Measurements from ENCODE around the gene P2RY11.
A peak's percentile ranks its signal among the peaks of the same experiment; 100 is the strongest.

Gene P2RY11

GRCh38 chr19:10109528-10109927 lies 2.0 kb upstream of the P2RY11 start:
- Histone ChIP-seq H3K27ac (no peak overlapping the region), H3K27me3 (replicated peaks) (no peaks in the 10 kb centered on the region), H3K36me3 (replicated peaks) (peaks cover 49% of the 10 kb centered on the region), H3K4me3 (ENCODE audit: low read depth, low read length) (no peak overlapping the region)
- in situ Hi-C loops (cut with HindIII; ENCODE audit: low pct_ligation_motif_present, low sequenced_read_pairs), result no loop called here
- no peak for TF ChIP-seq CTCF (IDR thresholded peaks at IDR 0.05; ENCODE audit: low read depth, low read length, missing control alignments)
- DNase-seq, result no peak

- no peaks in the 10 kb centered on the region for H3K27me3 ChIP-seq (replicated peaks)
- in situ Hi-C loops (cut with HindIII; ENCODE audit: low pct_ligation_motif_present, low sequenced_read_pairs), result no loop called here
- DNase-seq, result no peak
- no peak for TF ChIP-seq CTCF (IDR thresholded peaks at IDR 0.05; ENCODE audit: low read depth, low read length, missing control alignments)
- no peak overlapping the region for H3K4me3 ChIP-seq (ENCODE audit: low read depth, low read length)
- peaks cover 57% of the 10 kb centered on the region for H3K36me3 ChIP-seq (replicated peaks)
- H3K27ac ChIP-seq, result no peak overlapping the region
These were observed 1.2 kb upstream of the P2RY11 start for GRCh38 chr19:10110076-10110971.

GRCh38 chr19:10110972-10111317 lies 548 bp upstream of the P2RY11 start:
- no peak overlapping the region for H3K27ac ChIP-seq
- H3K36me3 ChIP-seq (replicated peaks), result peaks cover 63% of the 10 kb centered on the region
- H3K4me3 ChIP-seq (ENCODE audit: low read depth, low read length), result no peak overlapping the region
- H3K27me3 ChIP-seq (replicated peaks), result no peaks in the 10 kb centered on the region
- TF ChIP-seq CTCF (IDR thresholded peaks at IDR 0.05; ENCODE audit: low read depth, low read length, missing control alignments), result no peak
- in situ Hi-C loops (cut with HindIII; ENCODE audit: low pct_ligation_motif_present, low sequenced_read_pairs), result no loop called here
- no peak for DNase-seq

GRCh38 chr19:10112037-10112761 lies 706 bp downstream of the P2RY11 start:
- in situ Hi-C loops (cut with HindIII; ENCODE audit: low pct_ligation_motif_present, low sequenced_read_pairs), result no loop called here
- no peak for DNase-seq
- Histone ChIP-seq H3K27ac (no peak overlapping the region), H3K36me3 (replicated peaks) (peaks cover 74% of the 10 kb centered on the region), H3K27me3 (replicated peaks) (no peaks in the 10 kb centered on the region), H3K4me3 (ENCODE audit: low read depth, low read length) (no peak overlapping the region)
- TF ChIP-seq CTCF (IDR thresholded peaks at IDR 0.05; ENCODE audit: low read depth, low read length, missing control alignments), result no peak

- no peak overlapping the region for H3K4me3 ChIP-seq (ENCODE audit: low read depth, low read length)
- no peak overlapping the region for H3K27ac ChIP-seq
These were observed 1.6 kb downstream of the P2RY11 start for GRCh38 chr19:10112895-10113591.

More at GRCh38 chr19:10112895-10113591, 1.6 kb downstream of the P2RY11 start:
- in situ Hi-C loops (cut with HindIII; ENCODE audit: low pct_ligation_motif_present, low sequenced_read_pairs), result no loop called here
- no peak for DNase-seq
- H3K36me3 ChIP-seq (replicated peaks), result peaks cover 72% of the 10 kb centered on the region
- no peaks in the 10 kb centered on the region for H3K27me3 ChIP-seq (replicated peaks)
- peak; percentile 84 for TF ChIP-seq CTCF (IDR thresholded peaks at IDR 0.05; ENCODE audit: low read depth, low read length, missing control alignments)

All from brain microvascular endothelial cell (primary cell).